GM23338 (cell line): ENCODE measurements around the gene DDX41. TPM values are rescaled to one million over a fixed set of nuclear protein-coding genes. Genes with fewer than 3 reads are reported as not detected.

Experiments
- ATAC-seq: fragments of 200-7000 bp; cut with Tn5 transposase; 3 replicates; pipeline ENCODE4 v1.9.1; 2020
- DNase-seq: peaks from one replicate; pipeline ENCODE4 v3.0.0-alpha.2; 2015; ENCODE audit warnings: low spot score
- H2AFZ ChIP-seq: fragments of 200-600 bp; sonication (generic); 2 replicates; pipeline ENCODE4 v1.8.0; 2016; ENCODE audit warnings: antibody characterized with exemption, mild to moderate bottlenecking, moderate library complexity
- H3F3A ChIP-seq: fragments of 200-600 bp; sonication (generic); replicated peaks from 2 replicates; pipeline ENCODE4 v1.8.0; 2017; ENCODE audit warnings: antibody characterized with exemption, mixed run types, low read depth
- H3K27ac ChIP-seq: fragments of 200-600 bp; sonication (generic); 2 replicates; pipeline ENCODE4 v1.6.1; 2016; ENCODE audit warnings: low read depth
- H3K27me3 ChIP-seq: fragments of 200-600 bp; sonication (generic); 2 replicates; pipeline ENCODE4 v1.8.0; 2016; ENCODE audit warnings: mild to moderate bottlenecking, mixed run types, moderate library complexity; ENCODE audit not compliant: insufficient read depth
- H3K36me3 ChIP-seq: fragments of 200-600 bp; sonication (generic); 2 replicates; pipeline ENCODE4 v1.8.0; 2016; ENCODE audit warnings: mild to moderate bottlenecking; ENCODE audit not compliant: insufficient read depth
- H3K4me1 ChIP-seq: fragments of 200-600 bp; sonication (generic); 2 replicates; pipeline ENCODE4 v1.8.0; 2016; ENCODE audit warnings: mild to moderate bottlenecking, moderate library complexity; ENCODE audit not compliant: insufficient read depth
- H3K4me2 ChIP-seq: fragments of 200-600 bp; sonication (generic); 2 replicates; pipeline ENCODE4 v1.7.1; 2017; ENCODE audit warnings: mixed run types
- H3K4me3 ChIP-seq: fragments of 200-600 bp; sonication (generic); 2 replicates; pipeline ENCODE4 v1.6.1; 2016; ENCODE audit warnings: mixed run types
- H3K79me2 ChIP-seq: fragments of 200-600 bp; sonication (generic); replicated peaks from 2 replicates; pipeline ENCODE4 v1.8.0; 2017; ENCODE audit warnings: mild to moderate bottlenecking; ENCODE audit not compliant: insufficient read depth
- H3K9me2 ChIP-seq: fragments of 200-600 bp; sonication (generic); 2 replicates; pipeline ENCODE4 v1.8.0; 2017; ENCODE audit not compliant: insufficient read depth
- H4K20me1 ChIP-seq: fragments of 200-600 bp; sonication (generic); replicated peaks from 2 replicates; pipeline ENCODE4 v1.8.0; 2017; ENCODE audit warnings: mild to moderate bottlenecking; ENCODE audit not compliant: insufficient read depth
- H3K27ac Mint-ChIP-seq: 2 replicates; pipeline ENCODE4 v1.8.0; 2020; ENCODE audit warnings: inconsistent platforms, mild to moderate bottlenecking, moderate library complexity, mixed read lengths
- H3K27me3 Mint-ChIP-seq: 3 replicates; pipeline ENCODE4 v1.8.0; 2022; ENCODE audit warnings: low read depth, mild to moderate bottlenecking, moderate library complexity, mixed read lengths, inconsistent platforms; ENCODE audit not compliant: insufficient read depth, poor library complexity
- H3K36me3 Mint-ChIP-seq: 3 replicates; pipeline ENCODE4 v1.8.0; 2021; ENCODE audit warnings: low read depth, mild to moderate bottlenecking, inconsistent platforms, moderate library complexity, mixed read lengths
- H3K4me1 Mint-ChIP-seq: 3 replicates; pipeline ENCODE4 v1.8.0; 2020; ENCODE audit warnings: mild to moderate bottlenecking, inconsistent platforms, mixed read lengths
- H3K4me3 Mint-ChIP-seq: 3 replicates; pipeline ENCODE4 v1.8.0; 2021; ENCODE audit warnings: moderate library complexity, mild to moderate bottlenecking, inconsistent platforms, mixed read lengths
- H3K9me3 Mint-ChIP-seq: 3 replicates; pipeline ENCODE4 v1.8.0; 2020; ENCODE audit warnings: moderate library complexity, mild to moderate bottlenecking, inconsistent platforms, mixed read lengths
- ETS1 ChIP-seq: IDR thresholded peaks from 2 replicates; pipeline ENCODE4 v1.6.1; 2016; ENCODE audit warnings: antibody characterized with exemption
- EZH2 ChIP-seq: fragments of 200-600 bp; sonication (generic); IDR thresholded peaks from one replicate; pipeline ENCODE4 v1.8.0; 2017; ENCODE audit warnings: antibody characterized with exemption, mild to moderate bottlenecking, low read depth; ENCODE audit not compliant: unreplicated experiment
- EZH2phosphoT487 ChIP-seq: fragments of 200-600 bp; sonication (generic); IDR thresholded peaks from one replicate; pipeline ENCODE4 v1.8.1; 2018; ENCODE audit warnings: antibody characterized with exemption; ENCODE audit not compliant: unreplicated experiment
- POLR2AphosphoS5 ChIP-seq: IDR thresholded peaks from 2 replicates; pipeline ENCODE4 v1.6.1; 2016; ENCODE audit warnings: antibody characterized with exemption, low read depth
- STAT1 ChIP-seq: IDR thresholded peaks from one replicate; pipeline ENCODE4 v1.6.1; 2016; ENCODE audit warnings: antibody characterized with exemption; ENCODE audit not compliant: unreplicated experiment
- ZNF114 ChIP-seq: fragments of 250-450 bp; sonication (Bioruptor Pico); IDR thresholded peaks from 2 replicates; pipeline ENCODE4 v1.5.0; 2020; ENCODE audit warnings: mild to moderate bottlenecking, moderate library complexity
- polyA plus RNA-seq: library from polyadenylated mRNA; unstranded; fragments of >200 nt; fragmentation: Nextera tagmentation; extraction: Ambion mirVana; gene quantifications from 2 replicates; pipeline ENCODE4 v1.2.1, GENCODE V29; 2016
- total RNA-seq: library from RNA; depleted of rRNA; stranded (reverse); fragments of >200 nt; shearing (Covaris generic); gene quantifications from 2 replicates; pipeline ENCODE4 v1.2.3, GENCODE V29; 2014
- TF ChIP-seq, protein P1 (sequence below): fragments of 250-450 bp; sonication (Bioruptor Pico); IDR thresholded peaks from 2 replicates; pipeline ENCODE4 v1.5.0; 2020; ENCODE audit warnings: mild to moderate bottlenecking, moderate library complexity

DDX41 gene
- total and polyA plus RNA-seq, 2 experiments from 2014 or later, result 67.1 to 139 TPM

DNA sequence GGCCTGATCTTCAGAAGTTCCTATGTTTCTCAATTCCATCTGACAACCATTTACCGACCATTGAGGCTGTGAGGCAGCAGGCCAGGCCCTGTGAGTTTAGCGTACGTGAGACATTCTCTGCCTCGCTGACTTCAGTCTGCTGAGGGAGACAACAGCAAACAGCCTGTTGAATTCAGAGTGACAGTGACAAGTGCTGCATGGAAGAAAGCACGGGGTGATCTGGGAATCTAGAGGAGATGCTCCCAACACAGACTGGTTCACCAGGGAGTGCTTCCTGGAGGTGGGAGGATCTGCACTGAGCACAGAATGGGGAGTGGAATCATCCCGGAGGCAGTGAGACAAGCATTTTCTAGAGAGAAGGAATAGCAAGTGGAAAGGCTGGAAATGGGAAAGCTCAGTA, 10.0 kb upstream of the DDX41 start (continued):
- TF ChIP-seq, protein P1, sequence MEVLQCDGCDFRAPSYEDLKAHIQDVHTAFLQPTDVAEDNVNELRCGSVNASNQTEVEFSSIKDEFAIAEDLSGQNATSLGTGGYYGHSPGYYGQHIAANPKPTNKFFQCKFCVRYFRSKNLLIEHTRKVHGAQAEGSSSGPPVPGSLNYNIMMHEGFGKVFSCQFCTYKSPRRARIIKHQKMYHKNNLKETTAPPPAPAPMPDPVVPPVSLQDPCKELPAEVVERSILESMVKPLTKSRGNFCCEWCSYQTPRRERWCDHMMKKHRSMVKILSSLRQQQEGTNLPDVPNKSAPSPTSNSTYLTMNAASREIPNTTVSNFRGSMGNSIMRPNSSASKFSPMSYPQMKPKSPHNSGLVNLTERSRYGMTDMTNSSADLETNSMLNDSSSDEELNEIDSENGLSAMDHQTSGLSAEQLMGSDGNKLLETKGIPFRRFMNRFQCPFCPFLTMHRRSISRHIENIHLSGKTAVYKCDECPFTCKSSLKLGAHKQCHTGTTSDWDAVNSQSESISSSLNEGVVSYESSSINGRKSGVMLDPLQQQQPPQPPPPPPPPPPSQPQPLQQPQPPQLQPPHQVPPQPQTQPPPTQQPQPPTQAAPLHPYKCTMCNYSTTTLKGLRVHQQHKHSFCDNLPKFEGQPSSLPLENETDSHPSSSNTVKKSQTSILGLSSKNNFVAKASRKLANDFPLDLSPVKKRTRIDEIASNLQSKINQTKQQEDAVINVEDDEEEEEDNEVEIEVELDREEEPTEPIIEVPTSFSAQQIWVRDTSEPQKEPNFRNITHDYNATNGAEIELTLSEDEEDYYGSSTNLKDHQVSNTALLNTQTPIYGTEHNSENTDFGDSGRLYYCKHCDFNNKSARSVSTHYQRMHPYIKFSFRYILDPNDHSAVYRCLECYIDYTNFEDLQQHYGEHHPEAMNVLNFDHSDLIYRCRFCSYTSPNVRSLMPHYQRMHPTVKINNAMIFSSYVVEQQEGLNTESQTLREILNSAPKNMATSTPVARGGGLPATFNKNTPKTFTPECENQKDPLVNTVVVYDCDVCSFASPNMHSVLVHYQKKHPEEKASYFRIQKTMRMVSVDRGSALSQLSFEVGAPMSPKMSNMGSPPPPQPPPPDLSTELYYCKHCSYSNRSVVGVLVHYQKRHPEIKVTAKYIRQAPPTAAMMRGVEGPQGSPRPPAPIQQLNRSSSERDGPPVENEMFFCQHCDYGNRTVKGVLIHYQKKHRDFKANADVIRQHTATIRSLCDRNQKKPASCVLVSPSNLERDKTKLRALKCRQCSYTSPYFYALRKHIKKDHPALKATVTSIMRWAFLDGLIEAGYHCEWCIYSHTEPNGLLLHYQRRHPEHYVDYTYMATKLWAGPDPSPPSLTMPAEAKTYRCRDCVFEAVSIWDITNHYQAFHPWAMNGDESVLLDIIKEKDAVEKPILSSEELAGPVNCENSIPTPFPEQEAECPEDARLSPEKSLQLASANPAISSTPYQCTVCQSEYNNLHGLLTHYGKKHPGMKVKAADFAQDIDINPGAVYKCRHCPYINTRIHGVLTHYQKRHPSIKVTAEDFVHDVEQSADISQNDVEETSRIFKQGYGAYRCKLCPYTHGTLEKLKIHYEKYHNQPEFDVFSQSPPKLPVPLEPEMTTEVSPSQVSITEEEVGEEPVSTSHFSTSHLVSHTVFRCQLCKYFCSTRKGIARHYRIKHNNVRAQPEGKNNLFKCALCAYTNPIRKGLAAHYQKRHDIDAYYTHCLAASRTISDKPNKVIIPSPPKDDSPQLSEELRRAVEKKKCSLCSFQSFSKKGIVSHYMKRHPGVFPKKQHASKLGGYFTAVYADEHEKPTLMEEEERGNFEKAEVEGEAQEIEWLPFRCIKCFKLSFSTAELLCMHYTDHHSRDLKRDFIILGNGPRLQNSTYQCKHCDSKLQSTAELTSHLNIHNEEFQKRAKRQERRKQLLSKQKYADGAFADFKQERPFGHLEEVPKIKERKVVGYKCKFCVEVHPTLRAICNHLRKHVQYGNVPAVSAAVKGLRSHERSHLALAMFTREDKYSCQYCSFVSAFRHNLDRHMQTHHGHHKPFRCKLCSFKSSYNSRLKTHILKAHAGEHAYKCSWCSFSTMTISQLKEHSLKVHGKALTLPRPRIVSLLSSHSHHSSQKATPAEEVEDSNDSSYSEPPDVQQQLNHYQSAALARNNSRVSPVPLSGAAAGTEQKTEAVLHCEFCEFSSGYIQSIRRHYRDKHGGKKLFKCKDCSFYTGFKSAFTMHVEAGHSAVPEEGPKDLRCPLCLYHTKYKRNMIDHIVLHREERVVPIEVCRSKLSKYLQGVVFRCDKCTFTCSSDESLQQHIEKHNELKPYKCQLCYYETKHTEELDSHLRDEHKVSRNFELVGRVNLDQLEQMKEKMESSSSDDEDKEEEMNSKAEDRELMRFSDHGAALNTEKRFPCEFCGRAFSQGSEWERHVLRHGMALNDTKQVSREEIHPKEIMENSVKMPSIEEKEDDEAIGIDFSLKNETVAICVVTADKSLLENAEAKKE (CRISPR knock-in tag), result no peak
- TF ChIP-seq EZH2 (no peak), STAT1 (no peak)

DNA sequence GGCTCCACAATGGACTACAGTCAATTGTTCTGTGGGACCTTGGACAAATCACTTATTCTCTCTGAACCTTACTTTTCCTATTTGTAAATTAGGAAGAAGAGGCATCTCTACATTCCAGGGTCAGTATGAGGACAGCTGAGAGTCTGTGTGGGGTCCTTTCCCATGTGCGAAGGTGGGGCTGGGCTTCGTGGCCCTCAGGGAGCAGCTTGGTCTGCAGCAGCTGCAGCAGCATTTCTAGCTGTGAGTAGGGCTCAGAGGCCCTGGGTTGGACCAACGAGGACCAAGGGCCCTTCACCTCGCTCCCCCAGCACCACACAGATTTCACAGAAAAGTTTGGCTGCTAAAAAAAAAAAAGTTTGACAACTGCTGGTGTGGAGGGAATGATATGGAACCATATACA, 9.4 kb upstream of the DDX41 start:
- Histone ChIP-seq H3F3A (no peaks in the 10 kb centered on the region), H3K9me2 (no peaks in the 10 kb centered on the region), H3K4me2 (no peak overlapping the region), H3K36me3 (peaks cover 7% of the 10 kb centered on the region; the same call in 1 of the 2 replicates), H3K27me3 (no peaks in the 10 kb centered on the region), H3K4me1 (no peaks in the 10 kb centered on the region), H4K20me1 (peaks cover 12% of the 10 kb centered on the region), H2AFZ (no peak overlapping the region), H3K27ac (no peak overlapping the region), H3K4me3 (no peak overlapping the region), H3K79me2 (no peaks in the 10 kb centered on the region)
- no peak for DNase-seq
- Mint-ChIP-seq H3K4me3 (no peak overlapping the region), H3K4me1 (no peaks in the 10 kb centered on the region), H3K36me3 (peaks cover 35% of the 10 kb centered on the region), H3K9me3 (no peaks in the 10 kb centered on the region), H3K27me3 (peaks cover 5% of the 10 kb centered on the region), H3K27ac (no peak overlapping the region)
- no peak for ATAC-seq
- no peak for TF ChIP-seq STAT1
- TF ChIP-seq ETS1, result no peak
- TF ChIP-seq, protein P1 (CRISPR knock-in tag), result no peak
- TF ChIP-seq POLR2AphosphoS5, result no peak
- no peak for TF ChIP-seq ZNF114 (CRISPR knock-in tag)
- TF ChIP-seq EZH2phosphoT487, result no peak
